Prostate gland (tissue), 2 donors: ENCODE results near the gene CAT.

Source experiments
- POLR2A ChIP-seq: fragments of 450-650 bp; IDR thresholded peaks from one replicate; pipeline ENCODE4 v1.6.1; 2016; ENCODE audit warnings: antibody characterized with exemption, mild to moderate bottlenecking
- POLR2AphosphoS5 ChIP-seq: sonication (generic); formaldehyde crosslinking; IDR thresholded peaks from one replicate; pipeline ENCODE4 v1.6.1; 2017; ENCODE audit warnings: antibody characterized with exemption
- TF ChIP-seq, protein P1 (sequence below), 4 experiments: fragments of 200-600 bp in 2 of 4; fragments of 450-650 bp in 2 of 4; sonication (generic) in 2 of 4; IDR thresholded peaks; 1 replicate in 3 of 4; 2 replicates in 1 of 4; pipeline ENCODE4 v1.5.1; 2016 to 2019; ENCODE audit warnings: antibody characterized with exemption in 4 of 4, mild to moderate bottlenecking in 2 of 4, moderate library complexity in 2 of 4

DNA sequence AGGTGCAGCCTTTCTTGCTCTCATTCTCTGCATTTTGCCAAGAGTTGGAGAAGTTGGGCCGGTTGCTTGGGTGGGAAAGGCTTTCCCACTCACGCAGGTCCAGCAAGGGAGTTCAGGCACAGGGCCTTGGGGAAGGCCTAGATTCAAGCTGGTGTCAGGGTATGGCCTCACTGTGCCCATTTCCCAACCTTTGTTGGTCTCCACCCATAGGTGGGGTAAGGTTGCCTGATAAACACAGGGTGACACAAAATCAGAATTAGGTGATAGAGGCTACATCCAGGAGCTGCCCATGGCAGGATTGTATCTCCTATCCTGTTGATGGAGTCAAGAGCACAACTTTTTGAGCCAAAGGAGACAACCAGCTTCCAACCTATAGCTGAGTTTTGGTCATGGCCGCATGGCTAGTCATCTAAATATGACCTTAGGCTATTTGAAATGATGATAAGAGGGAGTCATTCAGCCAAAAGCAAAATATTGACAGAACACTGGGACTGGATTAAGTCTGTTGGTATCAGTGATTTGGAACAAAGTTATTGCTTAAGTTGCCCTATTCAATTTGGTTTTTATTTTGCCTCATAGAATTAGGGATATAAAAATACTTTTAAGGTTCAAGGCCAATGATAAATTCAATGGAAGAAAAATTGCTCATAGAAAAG, 20.9 kb downstream of the CAT start:
- TF ChIP-seq, protein P1, sequence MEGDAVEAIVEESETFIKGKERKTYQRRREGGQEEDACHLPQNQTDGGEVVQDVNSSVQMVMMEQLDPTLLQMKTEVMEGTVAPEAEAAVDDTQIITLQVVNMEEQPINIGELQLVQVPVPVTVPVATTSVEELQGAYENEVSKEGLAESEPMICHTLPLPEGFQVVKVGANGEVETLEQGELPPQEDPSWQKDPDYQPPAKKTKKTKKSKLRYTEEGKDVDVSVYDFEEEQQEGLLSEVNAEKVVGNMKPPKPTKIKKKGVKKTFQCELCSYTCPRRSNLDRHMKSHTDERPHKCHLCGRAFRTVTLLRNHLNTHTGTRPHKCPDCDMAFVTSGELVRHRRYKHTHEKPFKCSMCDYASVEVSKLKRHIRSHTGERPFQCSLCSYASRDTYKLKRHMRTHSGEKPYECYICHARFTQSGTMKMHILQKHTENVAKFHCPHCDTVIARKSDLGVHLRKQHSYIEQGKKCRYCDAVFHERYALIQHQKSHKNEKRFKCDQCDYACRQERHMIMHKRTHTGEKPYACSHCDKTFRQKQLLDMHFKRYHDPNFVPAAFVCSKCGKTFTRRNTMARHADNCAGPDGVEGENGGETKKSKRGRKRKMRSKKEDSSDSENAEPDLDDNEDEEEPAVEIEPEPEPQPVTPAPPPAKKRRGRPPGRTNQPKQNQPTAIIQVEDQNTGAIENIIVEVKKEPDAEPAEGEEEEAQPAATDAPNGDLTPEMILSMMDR (IDR thresholded peaks at IDR 0.05), result no peak
- TF ChIP-seq POLR2AphosphoS5 (no peak), POLR2A (no peak)
